K562 (cell line): ENCODE results near the gene CAMK1D. TPM values are rescaled to one million over a fixed set of nuclear protein-coding genes. Genes with fewer than 3 reads are reported as not detected.

Experiments used
- C11orf30 ChIP-seq: fragments of 450-650 bp; IDR thresholded peaks from 2 replicates; pipeline ENCODE4 v1.6.1; 2016; ENCODE audit warnings: low read depth, mild to moderate bottlenecking
- ETV6 ChIP-seq, 3 experiments: fragments of 150-350 bp in 1 of 3; sonication (generic) in 1 of 3; formaldehyde crosslinking in 1 of 3; IDR thresholded peaks; 2 replicates each; pipeline versions ENCODE4 v1.6.1 to v1.8.0; 2014 to 2022; ENCODE audit warnings: borderline replicate concordance in 2 of 3, low read depth in 2 of 3, antibody characterized with exemption in 1 of 3, low read length in 1 of 3, mild to moderate bottlenecking in 1 of 3, missing genetic modification reagents in 1 of 3
- FUS ChIP-seq: fragments of 200-400 bp; formaldehyde crosslinking; optimal IDR thresholded peaks from 2 replicates; pipeline ENCODE3; 2017; ENCODE audit warnings: low read depth, low read length
- GABPA ChIP-seq: fragments of 200-800 bp; sonication (Bioruptor generic); conservative IDR thresholded peaks from 2 replicates; pipeline ENCODE4 v1.6.1; 2016; ENCODE audit warnings: low read depth, missing genetic modification characterization, missing compliant biosample characterization
- NCOA6 ChIP-seq: fragments of 450-650 bp; IDR thresholded peaks from 2 replicates; pipeline ENCODE4 v1.6.1; 2017; ENCODE audit warnings: mild to moderate bottlenecking
- NR2C1 ChIP-seq, 2 experiments: fragments of 450-650 bp; IDR thresholded peaks; 2 replicates each; pipeline ENCODE4 v1.6.1; 2017; ENCODE audit warnings: mild to moderate bottlenecking in 2 of 2, antibody characterized with exemption in 1 of 2, inconsistent platforms in 1 of 2, missing compliant biosample characterization in 1 of 2, missing genetic modification characterization in 1 of 2
- NR2C2 ChIP-seq, 2 experiments: fragments of 200-800 bp in 1 of 2; sonication (Bioruptor generic) in 1 of 2; sonication (generic) in 1 of 2; formaldehyde crosslinking in 1 of 2; IDR thresholded peaks; 2 replicates each; pipeline versions ENCODE4 v1.6.1 to v1.8.0; 2016 to 2022; ENCODE audit warnings: mild to moderate bottlenecking in 1 of 2, missing compliant biosample characterization in 1 of 2, missing genetic modification characterization in 1 of 2, missing genetic modification reagents in 1 of 2
- POLR2G ChIP-seq: fragments of 200-400 bp; formaldehyde crosslinking; IDR thresholded peaks from 2 replicates; pipeline ENCODE4 v1.6.1; 2017; ENCODE audit warnings: low read depth, mild to moderate bottlenecking, antibody characterized with exemption, low read length, moderate library complexity
- RHOXF2B ChIP-seq: fragments of 250-450 bp; sonication (Bioruptor Pico); conservative IDR thresholded peaks from 2 replicates; pipeline ENCODE4 v1.5.1; 2021
- SNRNP70 ChIP-seq: fragments of 200-400 bp; formaldehyde crosslinking; optimal IDR thresholded peaks from 2 replicates; pipeline ENCODE3; 2017; ENCODE audit warnings: low read depth, low read length
- SRSF7 ChIP-seq: fragments of 200-400 bp; formaldehyde crosslinking; optimal IDR thresholded peaks from 2 replicates; pipeline ENCODE3; 2017; ENCODE audit warnings: mild to moderate bottlenecking, low read depth, low read length
- TAF15 ChIP-seq: fragments of 200-400 bp; formaldehyde crosslinking; IDR thresholded peaks from 2 replicates; pipeline ENCODE4 v1.6.1; 2017; ENCODE audit warnings: mild to moderate bottlenecking, low read depth, low read length, moderate library complexity
- ZBTB40 ChIP-seq, 2 experiments: fragments of 450-650 bp in 1 of 2; sonication (generic) in 1 of 2; formaldehyde crosslinking in 1 of 2; IDR thresholded peaks; 2 replicates each; pipeline versions ENCODE4 v1.7.1 to v1.9.0; 2016 to 2022; ENCODE audit warnings: inconsistent platforms in 1 of 2, mild to moderate bottlenecking in 1 of 2, missing genetic modification reagents in 1 of 2
- ZC3H11A ChIP-seq: IDR thresholded peaks from 2 replicates; pipeline ENCODE4 v1.6.1; 2012; ENCODE audit warnings: low read depth, low read length, improper control_type of control experiment
- polyA plus RNA-seq, 8 experiments: library from polyadenylated mRNA; depleted of rRNA in 4 of 8; stranded (reverse) in 5 of 8; unstranded in 3 of 8; fragments of >200 nt; fragmentation: Nextera tagmentation in 2 of 8; fragmentation: Illumina TruSeq in 1 of 8; extraction: Ambion mirVana in 2 of 8; extraction: Trizol in 1 of 8; gene quantifications; 2 replicates each; pipeline versions ENCODE4 v1.2.1 to v1.2.3, GENCODE V29; 2011 to 2014; ENCODE audit warnings: inconsistent platforms in 1 of 8, missing spikeins in 1 of 8
- total RNA-seq, 7 experiments: library from RNA; depleted of rRNA in 6 of 7; stranded (reverse); fragments of >200 nt in 6 of 7; fragmentation: Illumina TruSeq in 2 of 7; extraction: Trizol in 2 of 7; gene quantifications; 2 replicates each; pipeline versions ENCODE4 v1.2.1 to v1.2.3, GENCODE V29; 2011 to 2021; ENCODE audit warnings: low replicate concordance in 1 of 7
- TF ChIP-seq, protein P1 (sequence below): fragments of 150-350 bp; IDR thresholded peaks from 2 replicates; pipeline ENCODE4 v1.6.1; 2014; ENCODE audit warnings: low read depth, mild to moderate bottlenecking, low read length, borderline replicate concordance

The CAMK1D gene
- total and polyA plus RNA-seq, 9 of the 15 experiments (the other 6 are each of a cell fraction or from before 2014, with no cell fraction given): 0.12 to 0.24 (median 0.20) TPM; not detected in 5

GRCh38 chr10:12659706-12660105 lies 310.4 kb downstream of the CAMK1D start (continued):
- TF ChIP-seq RHOXF2B (no peak), POLR2G (no peak), C11orf30 (no peak), SNRNP70 (no peak), NR2C1 (IDR thresholded peaks at IDR 0.05) (peak; percentile 49), NR2C1 (tag; IDR thresholded peaks at IDR 0.05) (0 out of 2 replicates have a peak, but pooled peaks have one; percentile 28), ZC3H11A (no peak), ZBTB40 (IDR thresholded peaks at IDR 0.05) (peak; percentile 82), ZBTB40 (CRISPR knock-in tag; IDR thresholded peaks at IDR 0.05) (no peak), NR2C2 (CRISPR knock-in tag; IDR thresholded peaks at IDR 0.05) (no peak), NR2C2 (tag; IDR thresholded peaks at IDR 0.05) (peak; percentile 60), GABPA (tag) (peak; percentile 79), SRSF7 (no peak), NCOA6 (no peak), FUS (no peak), TAF15 (no peak), ETV6 (IDR thresholded peaks at IDR 0.05; ENCODE audit: borderline replicate concordance in 1 of 2, low read depth in 2 of 2, low read length in 1 of 2) (no peak), ETV6 (CRISPR knock-in tag; IDR thresholded peaks at IDR 0.05; ENCODE audit: borderline replicate concordance) (no peak)
- TF ChIP-seq, protein P1, sequence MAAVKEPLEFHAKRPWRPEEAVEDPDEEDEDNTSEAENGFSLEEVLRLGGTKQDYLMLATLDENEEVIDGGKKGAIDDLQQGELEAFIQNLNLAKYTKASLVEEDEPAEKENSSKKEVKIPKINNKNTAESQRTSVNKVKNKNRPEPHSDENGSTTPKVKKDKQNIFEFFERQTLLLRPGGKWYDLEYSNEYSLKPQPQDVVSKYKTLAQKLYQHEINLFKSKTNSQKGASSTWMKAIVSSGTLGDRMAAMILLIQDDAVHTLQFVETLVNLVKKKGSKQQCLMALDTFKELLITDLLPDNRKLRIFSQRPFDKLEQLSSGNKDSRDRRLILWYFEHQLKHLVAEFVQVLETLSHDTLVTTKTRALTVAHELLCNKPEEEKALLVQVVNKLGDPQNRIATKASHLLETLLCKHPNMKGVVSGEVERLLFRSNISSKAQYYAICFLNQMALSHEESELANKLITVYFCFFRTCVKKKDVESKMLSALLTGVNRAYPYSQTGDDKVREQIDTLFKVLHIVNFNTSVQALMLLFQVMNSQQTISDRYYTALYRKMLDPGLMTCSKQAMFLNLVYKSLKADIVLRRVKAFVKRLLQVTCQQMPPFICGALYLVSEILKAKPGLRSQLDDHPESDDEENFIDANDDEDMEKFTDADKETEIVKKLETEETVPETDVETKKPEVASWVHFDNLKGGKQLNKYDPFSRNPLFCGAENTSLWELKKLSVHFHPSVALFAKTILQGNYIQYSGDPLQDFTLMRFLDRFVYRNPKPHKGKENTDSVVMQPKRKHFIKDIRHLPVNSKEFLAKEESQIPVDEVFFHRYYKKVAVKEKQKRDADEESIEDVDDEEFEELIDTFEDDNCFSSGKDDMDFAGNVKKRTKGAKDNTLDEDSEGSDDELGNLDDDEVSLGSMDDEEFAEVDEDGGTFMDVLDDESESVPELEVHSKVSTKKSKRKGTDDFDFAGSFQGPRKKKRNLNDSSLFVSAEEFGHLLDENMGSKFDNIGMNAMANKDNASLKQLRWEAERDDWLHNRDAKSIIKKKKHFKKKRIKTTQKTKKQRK: no peak
